GM12878 (cell line): ENCODE results near the gene PTPRM. TPM values are rescaled to one million over a fixed set of nuclear protein-coding genes. Genes with fewer than 3 reads are reported as not detected.

ENCODE experiments used
- ATAC-seq: fragments of 200-7000 bp; cut with Tn5 transposase; 3 replicates; pipeline ENCODE4 v1.9.1; 2020; ENCODE audit warnings: mild to moderate bottlenecking, moderate library complexity
- BruUV-seq: library from RNA; stranded (reverse); fragments of 400-500 nt; replicated peaks from 2 replicates; lab custom pipeline; 2021; lab: Mats Ljungman, UMichigan
- CTCF ChIA-PET: fragments of 300-600 bp; sonication (Branson Sonifier 250); formaldehyde crosslinking; extraction: SDS; loops from one replicate; lab custom pipeline; 2021; ENCODE audit warnings: inconsistent platforms; lab: Yijun Ruan, JAX
- POLR2A ChIA-PET: fragments of 350-600 bp; formaldehyde crosslinking; extraction: SDS; loops from one replicate; lab custom pipeline; 2021; ENCODE audit warnings: inconsistent platforms; lab: Charles Lee
- RAD21 ChIA-PET: fragments of 300-600 bp; sonication (Branson Sonifier 250); formaldehyde crosslinking; loops from one replicate; lab custom pipeline; 2023; ENCODE audit warnings: antibody characterized with exemption; ENCODE audit not compliant: unreplicated experiment; lab: Charles Lee
- SMC1A ChIA-PET: fragments of 300-600 bp; sonication (Branson Sonifier 250); formaldehyde crosslinking; loops from one replicate; lab custom pipeline; 2023; ENCODE audit not compliant: unreplicated experiment, uncharacterized antibody; lab: Charles Lee
- DNase-seq: peaks from one replicate; pipeline ENCODE4 v3.0.0-alpha.2; 2011; ENCODE audit warnings: low read depth, low spot score
- FAIRE-seq: peaks from 3 replicates; lab custom pipeline; 2011; peaks lifted over from hg19 to GRCh38; lab: Jason Lieb, UNC
- H2AFZ ChIP-seq: 2 replicates; pipeline ENCODE4 v1.6.0; 2011; ENCODE audit warnings: low read depth, low read length, control low read depth; ENCODE audit not compliant: control insufficient read depth
- H3K27ac ChIP-seq: 2 replicates; pipeline ENCODE4 v1.5.1; 2011; ENCODE audit warnings: control low read depth; ENCODE audit not compliant: control insufficient read depth, insufficient read depth
- H3K27me3 ChIP-seq, 2 experiments: replicated peaks in 1 of 2; 2 replicates each; pipeline versions ENCODE4 v1.6.0 to v1.6.1; 2011; ENCODE audit warnings: low read length in 1 of 2; ENCODE audit not compliant: control insufficient read depth in 2 of 2, insufficient read depth in 2 of 2
- H3K36me3 ChIP-seq, 2 experiments: 2 replicates each; pipeline ENCODE4 v1.5.1; 2011; ENCODE audit warnings: low read length in 1 of 2; ENCODE audit not compliant: control insufficient read depth in 2 of 2, insufficient read depth in 2 of 2
- H3K4me1 ChIP-seq: 2 replicates; pipeline ENCODE4 v1.6.1; 2011; ENCODE audit warnings: mild to moderate bottlenecking, low read length, moderate library complexity, mixed read lengths; ENCODE audit not compliant: control insufficient read depth, insufficient read depth
- H3K4me2 ChIP-seq: 2 replicates; pipeline ENCODE4 v1.6.0; 2011; ENCODE audit warnings: control low read depth; ENCODE audit not compliant: control insufficient read depth, insufficient read depth
- H3K4me3 ChIP-seq: fragments of 200-600 bp; sonication (generic); 2 replicates; pipeline ENCODE4 v1.5.1; 2016
- H3K79me2 ChIP-seq: 2 replicates; pipeline ENCODE4 v1.6.0; 2011; ENCODE audit warnings: low read length; ENCODE audit not compliant: control insufficient read depth, insufficient read depth
- H3K9ac ChIP-seq: 2 replicates; pipeline ENCODE4 v1.8.0; 2011; ENCODE audit warnings: low read length, control low read depth, mixed read lengths; ENCODE audit not compliant: control insufficient read depth, insufficient read depth
- H3K9me3 ChIP-seq: replicated peaks from 3 replicates; pipeline ENCODE4 v1.5.1; 2011; ENCODE audit warnings: mild to moderate bottlenecking, low read length; ENCODE audit not compliant: control insufficient read depth, insufficient read depth
- H4K20me1 ChIP-seq: 2 replicates; pipeline ENCODE4 v1.6.0; 2011; ENCODE audit not compliant: control insufficient read depth, insufficient read depth
- CHD4 ChIP-seq: fragments of 200-600 bp; sonication (generic); IDR thresholded peaks from 2 replicates; pipeline ENCODE4 v1.6.1; 2016; ENCODE audit warnings: mild to moderate bottlenecking
- ETV6 ChIP-seq, 2 experiments: fragments of 450-650 bp in 1 of 2; IDR thresholded peaks in 1 of 2; conservative IDR thresholded peaks in 1 of 2; 2 replicates each; pipeline ENCODE4 v1.6.1; 2014; ENCODE audit warnings: antibody characterized with exemption in 1 of 2, borderline replicate concordance in 1 of 2, low read depth in 1 of 2, mild to moderate bottlenecking in 1 of 2, moderate library complexity in 1 of 2
- IRF5 ChIP-seq: fragments of 450-650 bp; IDR thresholded peaks from 2 replicates; pipeline ENCODE4 v1.6.1; 2017; ENCODE audit warnings: borderline replicate concordance
- NR2C2 ChIP-seq: IDR thresholded peaks from 2 replicates; pipeline ENCODE4 v1.6.1; 2011; ENCODE audit warnings: borderline replicate concordance, low read depth; ENCODE audit not compliant: control insufficient read depth, insufficient read length
- RB1 ChIP-seq: fragments of 450-650 bp; formaldehyde crosslinking; IDR thresholded peaks from 2 replicates; pipeline ENCODE4 v1.6.1; 2017; ENCODE audit warnings: mild to moderate bottlenecking, borderline replicate concordance
- ZBED1 ChIP-seq: IDR thresholded peaks from 2 replicates; pipeline ENCODE4 v1.6.1; 2016; ENCODE audit warnings: borderline replicate concordance
- WGBS: methylation state at CpG from one replicate; pipeline ENCODE4 v1.1.6; 2016; ENCODE audit warnings: low lambda C conversion rate; ENCODE audit not compliant: insufficient replicate concordance, insufficient coverage; ENCODE audit errors: missing lambda C conversion rate; 5-methylcytosine and 5-hydroxymethylcytosine counted together
- in situ Hi-C: fragments of 300-500 bp; cut with MboI; formaldehyde crosslinking; loops from 9 replicates; pipeline ENCODE4 v1.14.3; 2018; ENCODE audit warnings: mixed read lengths
- intact Hi-C: fragments of 100-400 bp; cut with micrococcal nuclease; formaldehyde crosslinking; loops from one replicate; pipeline ENCODE4 v1.14.2; 2022; ENCODE audit not compliant: unreplicated experiment
- polyA plus RNA-seq, 11 experiments: library from polyadenylated mRNA; depleted of rRNA in 4 of 11; unstranded in 6 of 11; stranded (reverse) in 5 of 11; fragments of >200 nt; fragmentation: Nextera tagmentation in 4 of 11; fragmentation: Illumina TruSeq in 1 of 11; extraction: Ambion mirVana in 4 of 11; extraction: Trizol in 1 of 11; gene quantifications; 1 replicate in 1 of 11; 2 replicates in 10 of 11; pipeline versions ENCODE4 v1.2.1 to v1.2.3, GENCODE V29; 2011 to 2016; ENCODE audit warnings: inconsistent platforms in 2 of 11, missing spikeins in 2 of 11, low read depth in 1 of 11
- total RNA-seq, 4 experiments: library from RNA; depleted of rRNA in 3 of 4; stranded (reverse); fragments of >200 nt in 3 of 4; fragmentation: Illumina TruSeq in 1 of 4; extraction: Trizol in 1 of 4; gene quantifications; 2 replicates each; pipeline versions ENCODE4 v1.2.1 to v1.2.3, GENCODE V29; 2013 to 2021
- TF ChIP-seq, protein P1 (sequence below): fragments of 450-650 bp; formaldehyde crosslinking; IDR thresholded peaks from 2 replicates; pipeline ENCODE4 v1.4.0; 2022; ENCODE audit warnings: mild to moderate bottlenecking, moderate library complexity
- TF ChIP-seq, protein P2 (sequence below): fragments of 150-350 bp; IDR thresholded peaks from 2 replicates; pipeline ENCODE4 v1.6.1; 2016; ENCODE audit warnings: low read depth, low read length
- TF ChIP-seq, protein P3 (sequence below): fragments of 450-650 bp; IDR thresholded peaks from 2 replicates; pipeline ENCODE4 v1.6.1; 2016; ENCODE audit warnings: mild to moderate bottlenecking

PTPRM gene
- total and polyA plus RNA-seq, 10 of the 15 experiments (the other 5 are each of a cell fraction or from before 2014, with no cell fraction given) = 0.07 to 22.6 (median 0.60) TPM

DNA sequence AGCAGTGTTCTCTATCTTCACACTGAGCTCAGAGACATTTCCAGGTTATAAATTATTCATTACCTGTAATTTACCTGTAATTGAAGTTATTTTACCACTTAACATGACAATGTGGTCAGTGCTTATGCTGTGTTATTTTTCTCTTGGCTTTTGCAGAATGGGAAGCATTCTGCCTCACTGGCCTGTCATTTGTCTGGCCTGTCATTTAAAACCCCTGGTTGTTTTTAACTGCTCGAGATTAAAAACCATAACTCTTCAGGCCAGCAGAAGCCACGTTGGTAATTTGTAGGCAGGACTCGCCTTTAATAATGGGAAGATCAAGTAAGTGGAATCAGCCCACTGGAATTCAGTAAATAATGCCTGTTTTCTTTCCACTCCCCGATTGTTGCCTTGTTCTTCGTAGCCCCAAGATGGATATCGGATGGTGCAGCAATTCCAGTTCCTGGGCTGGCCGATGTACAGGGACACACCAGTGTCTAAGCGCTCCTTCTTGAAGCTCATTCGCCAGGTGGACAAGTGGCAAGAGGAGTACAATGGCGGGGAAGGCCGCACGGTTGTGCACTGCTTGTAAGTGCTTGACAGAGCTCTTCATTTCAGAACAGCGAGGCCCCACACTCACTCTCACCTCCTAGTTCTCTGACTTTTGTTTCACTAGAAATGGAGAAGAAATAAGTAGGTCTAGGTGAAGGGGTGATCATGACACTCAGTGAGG is 819.7 kb downstream of the PTPRM start:
- no peaks in the 10 kb centered on the region for H3K4me1 ChIP-seq
- ChIA-PET RAD21 (interaction anchor here (1.0 to 1.6 kb wide), 3 partner anchors 13 to 302 kb away, joined by 3 to 5 read pairs (median 3); no protein-coding TSS in a partner anchor), CTCF (interaction anchor here (0.7 to 3.9 kb wide), 5 partner anchors 12 to 604 kb away, joined by 3 to 20 read pairs (median 3); no protein-coding TSS in a partner anchor), POLR2A (no interaction called here), SMC1A (no interaction called here)
- H3K9me3 ChIP-seq = no peaks in the 10 kb centered on the region
- ATAC-seq (no peak), FAIRE-seq (no peak), DNase-seq (no peak)
- no peak overlapping the region for H2AFZ ChIP-seq
- BruUV-seq = no TSS peak
- H3K27ac ChIP-seq = no peak overlapping the region
- no peaks in the 10 kb centered on the region for H4K20me1 ChIP-seq
- 31% methylated on average over 13 of the region's 13 CpGs for WGBS
- no peak overlapping the region for H3K9ac ChIP-seq
- intact Hi-C loops (no loop called here), in situ Hi-C loops (loop anchor here (25.0 kb wide), 1 partner anchor 1175 kb away; no protein-coding TSS in a partner anchor)
- H3K27me3 ChIP-seq = no peaks in the 10 kb centered on the region
- no peaks in the 10 kb centered on the region for H3K36me3 ChIP-seq
- no peak overlapping the region for H3K4me2 ChIP-seq
- TF ChIP-seq CHD4 (no peak), ETV6 (conservative IDR thresholded peaks at IDR 0.05 in 1 of 2, IDR thresholded peaks at IDR 0.05 in 1 of 2; ENCODE audit: borderline replicate concordance in 1 of 2, low read depth in 1 of 2) (no peak), IRF5 (no peak), RB1 (no peak), NR2C2 (no peak), ZBED1 (no peak)
- TF ChIP-seq, protein P1, sequence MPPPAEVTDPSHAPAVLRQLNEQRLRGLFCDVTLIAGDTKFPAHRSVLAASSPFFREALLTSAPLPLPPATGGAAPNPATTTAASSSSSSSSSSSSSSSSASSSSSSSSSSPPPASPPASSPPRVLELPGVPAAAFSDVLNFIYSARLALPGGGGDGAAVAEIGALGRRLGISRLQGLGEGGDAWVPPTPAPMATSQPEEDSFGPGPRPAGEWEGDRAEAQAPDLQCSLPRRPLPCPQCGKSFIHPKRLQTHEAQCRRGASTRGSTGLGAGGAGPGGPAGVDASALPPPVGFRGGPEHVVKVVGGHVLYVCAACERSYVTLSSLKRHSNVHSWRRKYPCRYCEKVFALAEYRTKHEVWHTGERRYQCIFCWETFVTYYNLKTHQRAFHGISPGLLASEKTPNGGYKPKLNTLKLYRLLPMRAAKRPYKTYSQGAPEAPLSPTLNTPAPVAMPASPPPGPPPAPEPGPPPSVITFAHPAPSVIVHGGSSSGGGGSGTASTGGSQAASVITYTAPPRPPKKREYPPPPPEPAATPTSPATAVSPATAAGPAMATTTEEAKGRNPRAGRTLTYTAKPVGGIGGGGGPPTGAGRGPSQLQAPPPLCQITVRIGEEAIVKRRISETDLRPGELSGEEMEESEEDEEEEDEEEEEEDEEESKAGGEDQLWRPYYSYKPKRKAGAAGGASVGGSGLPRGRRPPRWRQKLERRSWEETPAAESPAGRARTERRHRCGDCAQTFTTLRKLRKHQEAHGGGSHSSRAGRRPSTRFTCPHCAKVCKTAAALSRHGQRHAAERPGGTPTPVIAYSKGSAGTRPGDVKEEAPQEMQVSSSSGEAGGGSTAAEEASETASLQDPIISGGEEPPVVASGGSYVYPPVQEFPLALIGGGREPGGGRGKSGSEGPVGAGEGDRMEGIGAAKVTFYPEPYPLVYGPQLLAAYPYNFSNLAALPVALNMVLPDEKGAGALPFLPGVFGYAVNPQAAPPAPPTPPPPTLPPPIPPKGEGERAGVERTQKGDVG (CRISPR knock-in tag) = no peak
- TF ChIP-seq, protein P2, sequence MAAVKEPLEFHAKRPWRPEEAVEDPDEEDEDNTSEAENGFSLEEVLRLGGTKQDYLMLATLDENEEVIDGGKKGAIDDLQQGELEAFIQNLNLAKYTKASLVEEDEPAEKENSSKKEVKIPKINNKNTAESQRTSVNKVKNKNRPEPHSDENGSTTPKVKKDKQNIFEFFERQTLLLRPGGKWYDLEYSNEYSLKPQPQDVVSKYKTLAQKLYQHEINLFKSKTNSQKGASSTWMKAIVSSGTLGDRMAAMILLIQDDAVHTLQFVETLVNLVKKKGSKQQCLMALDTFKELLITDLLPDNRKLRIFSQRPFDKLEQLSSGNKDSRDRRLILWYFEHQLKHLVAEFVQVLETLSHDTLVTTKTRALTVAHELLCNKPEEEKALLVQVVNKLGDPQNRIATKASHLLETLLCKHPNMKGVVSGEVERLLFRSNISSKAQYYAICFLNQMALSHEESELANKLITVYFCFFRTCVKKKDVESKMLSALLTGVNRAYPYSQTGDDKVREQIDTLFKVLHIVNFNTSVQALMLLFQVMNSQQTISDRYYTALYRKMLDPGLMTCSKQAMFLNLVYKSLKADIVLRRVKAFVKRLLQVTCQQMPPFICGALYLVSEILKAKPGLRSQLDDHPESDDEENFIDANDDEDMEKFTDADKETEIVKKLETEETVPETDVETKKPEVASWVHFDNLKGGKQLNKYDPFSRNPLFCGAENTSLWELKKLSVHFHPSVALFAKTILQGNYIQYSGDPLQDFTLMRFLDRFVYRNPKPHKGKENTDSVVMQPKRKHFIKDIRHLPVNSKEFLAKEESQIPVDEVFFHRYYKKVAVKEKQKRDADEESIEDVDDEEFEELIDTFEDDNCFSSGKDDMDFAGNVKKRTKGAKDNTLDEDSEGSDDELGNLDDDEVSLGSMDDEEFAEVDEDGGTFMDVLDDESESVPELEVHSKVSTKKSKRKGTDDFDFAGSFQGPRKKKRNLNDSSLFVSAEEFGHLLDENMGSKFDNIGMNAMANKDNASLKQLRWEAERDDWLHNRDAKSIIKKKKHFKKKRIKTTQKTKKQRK = no peak
- TF ChIP-seq, protein P3, sequence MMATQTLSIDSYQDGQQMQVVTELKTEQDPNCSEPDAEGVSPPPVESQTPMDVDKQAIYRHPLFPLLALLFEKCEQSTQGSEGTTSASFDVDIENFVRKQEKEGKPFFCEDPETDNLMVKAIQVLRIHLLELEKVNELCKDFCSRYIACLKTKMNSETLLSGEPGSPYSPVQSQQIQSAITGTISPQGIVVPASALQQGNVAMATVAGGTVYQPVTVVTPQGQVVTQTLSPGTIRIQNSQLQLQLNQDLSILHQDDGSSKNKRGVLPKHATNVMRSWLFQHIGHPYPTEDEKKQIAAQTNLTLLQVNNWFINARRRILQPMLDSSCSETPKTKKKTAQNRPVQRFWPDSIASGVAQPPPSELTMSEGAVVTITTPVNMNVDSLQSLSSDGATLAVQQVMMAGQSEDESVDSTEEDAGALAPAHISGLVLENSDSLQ = no peak
- no peaks in the 10 kb centered on the region for H3K79me2 ChIP-seq
- no peak overlapping the region for H3K4me3 ChIP-seq
